Gastroesophageal sphincter (tissue), 4 donors: ENCODE data around the gene TMPRSS4. TPM values are rescaled to one million over a fixed set of nuclear protein-coding genes. Genes with fewer than 3 reads are reported as not detected.

ENCODE experiments used
- ATAC-seq: fragments of 150-250 bp; one replicate; pipeline ENCODE4 v1.9.1; 2016; ENCODE audit warnings: mild to moderate bottlenecking, moderate library complexity
- H3K27ac ChIP-seq, 4 donors: fragments of 200-600 bp; sonication (generic) in 3 of 4; 1 replicate in 3 of 4; 2 replicates in 1 of 4; pipeline ENCODE4 v1.5.1; 2016 to 2019
- H3K27me3 ChIP-seq: fragments of 200-600 bp; sonication (generic); one replicate; pipeline ENCODE4 v1.5.1; 2019
- H3K36me3 ChIP-seq, 2 donors: fragments of 200-600 bp; sonication (generic); one replicate each; pipeline ENCODE4 v1.5.1; 2019; ENCODE audit warnings: control low read depth in 1 of 2
- H3K4me1 ChIP-seq, 3 donors: fragments of 200-600 bp; sonication (generic); 1 replicate in 2 of 3; 2 replicates in 1 of 3; pipeline ENCODE4 v1.5.1; 2016 to 2019; ENCODE audit warnings: control low read depth in 2 of 3
- H3K4me3 ChIP-seq, 2 donors: fragments of 200-600 bp; sonication (generic); one replicate each; pipeline ENCODE4 v1.5.1; 2019; ENCODE audit warnings: mild to moderate bottlenecking in 1 of 2, moderate library complexity in 1 of 2
- H3K9me3 ChIP-seq, 3 donors: fragments of 200-600 bp; sonication (generic); one replicate each; pipeline ENCODE4 v1.5.1; 2017 to 2019; ENCODE audit warnings: control low read depth in 2 of 3
- CTCF ChIP-seq, 4 experiments: fragments of 200-600 bp in 2 of 4; fragments of 450-650 bp in 2 of 4; sonication (generic) in 1 of 4; IDR thresholded peaks; one replicate each; pipeline ENCODE4 v1.5.1; 2017 to 2019; ENCODE audit warnings: antibody characterized with exemption in 4 of 4, mild to moderate bottlenecking in 2 of 4, moderate library complexity in 2 of 4
- EP300 ChIP-seq: sonication (generic); formaldehyde crosslinking; IDR thresholded peaks from one replicate; pipeline ENCODE4 v1.6.1; 2017; ENCODE audit warnings: antibody characterized with exemption, mild to moderate bottlenecking
- POLR2A ChIP-seq, 2 donors: fragments of 450-650 bp; IDR thresholded peaks; one replicate each; pipeline ENCODE4 v1.6.1; 2017; ENCODE audit warnings: antibody characterized with exemption in 2 of 2, mild to moderate bottlenecking in 2 of 2, moderate library complexity in 1 of 2
- POLR2AphosphoS5 ChIP-seq: sonication (generic); formaldehyde crosslinking; IDR thresholded peaks from one replicate; pipeline ENCODE4 v1.6.1; 2017; ENCODE audit warnings: antibody characterized with exemption
- WGBS, 2 donors: methylation state at CpG; one replicate each; pipeline ENCODE4 v1.1.5; 2018; ENCODE audit warnings: low coverage in 1 of 2; 5-methylcytosine and 5-hydroxymethylcytosine counted together
- total RNA-seq, 4 donors: library from RNA; depleted of rRNA; stranded (reverse); fragments of >200 nt; gene quantifications; one replicate each; pipeline ENCODE4 v1.1.0, GENCODE V29; 2016

TMPRSS4 gene
- total RNA-seq, 4 donors from 2014 or later = 0.23 to 11.1 (median 0.78) TPM; not detected in 1

DNA sequence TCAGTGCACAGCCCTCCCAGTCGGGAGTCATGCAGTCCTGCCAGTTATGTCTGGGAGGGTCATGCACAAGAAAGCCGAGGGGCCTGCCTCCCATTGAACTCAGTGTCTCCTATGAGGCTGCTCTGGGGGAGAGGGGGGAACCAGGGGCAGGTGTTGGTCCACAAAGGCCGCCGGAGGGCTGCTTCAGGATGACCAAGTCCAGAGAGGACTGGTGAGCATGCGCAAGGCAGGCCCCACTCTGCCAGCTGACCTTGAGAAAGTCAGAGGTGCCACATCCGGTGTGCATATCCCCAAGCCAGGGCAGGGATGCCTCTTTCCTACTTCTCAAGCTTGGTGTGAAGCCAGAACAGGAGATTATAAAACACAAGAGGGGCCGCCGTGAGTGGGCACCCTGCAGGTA is 71.4 kb downstream of the TMPRSS4 start:
- H3K9me3 ChIP-seq = no peaks in the 10 kb centered on the region
- peaks cover 54% of the 10 kb centered on the region for H3K27me3 ChIP-seq
- no peak overlapping the region for H3K27ac ChIP-seq
- H3K4me1 ChIP-seq = peaks cover 0 to 47% (median 22%) of the 10 kb centered on the region in 3 donors
- ATAC-seq = no peak
- TF ChIP-seq EP300 (no peak), POLR2A (IDR thresholded peaks at IDR 0.05) (no peak), POLR2AphosphoS5 (no peak), CTCF (IDR thresholded peaks at IDR 0.05) (no peak)
- H3K36me3 ChIP-seq = no peaks in the 10 kb centered on the region
- 100% methylated on average over 2 of the region's 8 CpGs; no CpG with 5 or more reads in 1 of the 2 donors for WGBS, 2 donors
- H3K4me3 ChIP-seq = no peak overlapping the region

DNA sequence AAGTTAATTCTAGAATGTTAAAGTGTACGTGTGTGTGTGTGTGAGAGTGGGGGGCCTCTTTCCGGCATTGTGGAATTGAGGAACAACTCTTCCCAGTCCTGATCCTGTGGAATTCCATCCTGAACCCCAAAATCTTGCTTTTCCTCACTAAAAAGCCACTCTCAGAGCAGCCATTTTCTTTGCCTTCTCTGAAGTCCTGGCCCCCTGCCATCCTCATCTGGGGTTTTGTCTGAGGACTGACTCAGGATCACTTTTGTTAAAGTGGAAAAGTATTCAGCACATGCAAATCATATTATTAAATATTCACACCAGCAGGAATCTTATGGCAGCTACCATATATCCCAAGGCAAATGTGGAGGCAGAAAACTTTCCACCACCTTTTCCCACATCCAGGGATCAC is 72.0 kb downstream of the TMPRSS4 start:
- H3K36me3 ChIP-seq = no peaks in the 10 kb centered on the region
- 67 to 83% methylated on average over 1 to 2 of the region's 2 CpGs for WGBS, 2 donors
- H3K9me3 ChIP-seq = no peaks in the 10 kb centered on the region
- no peak for TF ChIP-seq POLR2AphosphoS5
- peaks cover 0 to 51% (median 22%) of the 10 kb centered on the region in 3 donors for H3K4me1 ChIP-seq
- no peak for ATAC-seq
- H3K4me3 ChIP-seq = no peak overlapping the region
- no peak overlapping the region for H3K27ac ChIP-seq
- H3K27me3 ChIP-seq = peaks cover 54% of the 10 kb centered on the region

- no peak for TF ChIP-seq POLR2AphosphoS5
- no peak for TF ChIP-seq CTCF (IDR thresholded peaks at IDR 0.05)
- no peak for TF ChIP-seq POLR2A (IDR thresholded peaks at IDR 0.05)
- no peak for TF ChIP-seq EP300
- peaks cover 54% of the 10 kb centered on the region for H3K27me3 ChIP-seq
These were observed 72.6 kb downstream of the TMPRSS4 start for GRCh38 chr11:118149493-118149892.

DNA sequence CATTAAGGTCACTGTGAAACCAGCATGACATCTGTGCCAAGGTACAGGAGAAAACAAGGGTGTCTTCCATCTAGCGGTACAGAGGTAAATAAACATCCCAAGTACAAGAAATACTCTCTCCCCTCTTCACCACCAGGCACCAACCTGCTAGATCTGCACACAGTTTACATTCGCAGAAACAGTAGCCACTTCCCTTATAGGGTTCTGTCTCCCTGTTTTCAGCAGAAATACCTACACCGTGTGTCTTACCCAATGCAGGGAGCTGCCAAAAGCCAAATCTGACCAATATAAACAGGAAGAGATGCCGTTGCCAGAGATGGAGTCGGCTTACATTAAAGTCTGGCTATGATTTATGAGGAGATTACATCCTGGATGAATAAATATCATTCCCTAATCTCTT is 74.6 kb downstream of the TMPRSS4 start:
- 29 to 37% methylated on average over 5 of the region's 5 CpGs for WGBS, 2 donors
- no peaks in the 10 kb centered on the region for H3K9me3 ChIP-seq
- ATAC-seq = no peak
- H3K27ac ChIP-seq = no peak overlapping the region
- no peaks in the 10 kb centered on the region for H3K36me3 ChIP-seq
- no peak overlapping the region for H3K4me3 ChIP-seq
- H3K4me1 ChIP-seq = peaks cover 0 to 32% (median 16%) of the 10 kb centered on the region in 3 donors
- H3K27me3 ChIP-seq = peaks cover 58% of the 10 kb centered on the region
- TF ChIP-seq CTCF (IDR thresholded peaks at IDR 0.05) = peak in 1 of 4 experiments; percentile 5
- TF ChIP-seq EP300 = no peak

More at GRCh38 chr11:118149493-118149892, 72.6 kb downstream of the TMPRSS4 start:
- no peaks in the 10 kb centered on the region for H3K36me3 ChIP-seq
- H3K4me1 ChIP-seq = peaks cover 0 to 50% (median 22%) of the 10 kb centered on the region in 3 donors
- H3K9me3 ChIP-seq = no peaks in the 10 kb centered on the region
- 100% methylated on average over 1 of the region's 1 CpG; no CpG with 5 or more reads in 1 of the 2 donors for WGBS, 2 donors
- H3K27ac ChIP-seq = no peak overlapping the region
- ATAC-seq = no peak
- H3K4me3 ChIP-seq = no peak overlapping the region

GRCh38 chr11:118152020-118152551 is 75.2 kb downstream of the TMPRSS4 start:
- H3K9me3 ChIP-seq = no peaks in the 10 kb centered on the region
- peaks cover 65% of the 10 kb centered on the region for H3K27me3 ChIP-seq
- peak; percentile 4 for ATAC-seq
- H3K4me3 ChIP-seq = peak overlapping the region in 1 of 2 donors; percentile 58
- TF ChIP-seq CTCF (IDR thresholded peaks at IDR 0.05) = no peak
- H3K4me1 ChIP-seq = peaks cover 0 to 38% (median 17%) of the 10 kb centered on the region in 3 donors
- H3K27ac ChIP-seq = peak overlapping the region in 1 of 4 donors; percentile 52
- no peaks in the 10 kb centered on the region for H3K36me3 ChIP-seq
- 45% methylated on average over 4 of the region's 16 CpGs; no CpG with 5 or more reads in 1 of the 2 donors for WGBS, 2 donors
